Vagina (tissue), 2 donors: ENCODE data around the gene MYOF.

ENCODE experiments used
- CTCF ChIP-seq, 3 experiments: fragments of 450-650 bp in 2 of 3; fragments of 200-600 bp in 1 of 3; sonication (generic) in 1 of 3; IDR thresholded peaks; one replicate each; pipeline ENCODE4 v1.5.1; 2017 to 2019; ENCODE audit warnings: antibody characterized with exemption in 3 of 3, mild to moderate bottlenecking in 2 of 3, moderate library complexity in 2 of 3
- POLR2A ChIP-seq, 2 donors: fragments of 450-650 bp; IDR thresholded peaks; one replicate each; pipeline ENCODE4 v1.6.1; 2017; ENCODE audit warnings: antibody characterized with exemption in 2 of 2, mild to moderate bottlenecking in 2 of 2, moderate library complexity in 2 of 2

GRCh38 chr10:93288679-93289634, 193.2 kb downstream of the MYOF start:
- peak; percentile 46 to 79 (median 60) for TF ChIP-seq CTCF (IDR thresholded peaks at IDR 0.05)
- TF ChIP-seq POLR2A (IDR thresholded peaks at IDR 0.05) = no peak
